Karpas-422 (cell line): ENCODE results near the gene ARMC10. TPM values are rescaled to one million over a fixed set of nuclear protein-coding genes. Genes with fewer than 3 reads are reported as not detected.

Experiments used
- DNase-seq: peaks from one replicate; pipeline ENCODE4 v3.0.0-alpha.2; 2015
- H2AFZ ChIP-seq: fragments of 200-600 bp; sonication (generic); 2 replicates; pipeline ENCODE4 v1.6.1; 2014; ENCODE audit warnings: antibody characterized with exemption, low read length, mixed read lengths
- H3K27ac ChIP-seq: fragments of 200-600 bp; sonication (generic); 2 replicates; pipeline ENCODE4 v1.5.1; 2014; ENCODE audit warnings: mild to moderate bottlenecking, low read length, moderate library complexity
- H3K27me3 ChIP-seq: fragments of 200-600 bp; sonication (generic); 2 replicates; pipeline ENCODE4 v1.6.1; 2014; ENCODE audit warnings: low read length, mixed read lengths
- H3K36me3 ChIP-seq: fragments of 200-600 bp; sonication (generic); 2 replicates; pipeline ENCODE4 v1.6.1; 2014; ENCODE audit warnings: low read length, mixed read lengths; ENCODE audit not compliant: insufficient read depth
- H3K4me1 ChIP-seq: fragments of 200-600 bp; sonication (generic); 2 replicates; pipeline ENCODE4 v1.6.1; 2014; ENCODE audit warnings: mild to moderate bottlenecking, low read length, mixed read lengths
- H3K4me2 ChIP-seq: fragments of 200-600 bp; sonication (generic); 2 replicates; pipeline ENCODE4 v1.6.1; 2014; ENCODE audit warnings: low read length, low read depth, mild to moderate bottlenecking; ENCODE audit not compliant: poor library complexity, severe bottlenecking
- H3K4me3 ChIP-seq: fragments of 200-600 bp; sonication (generic); 2 replicates; pipeline ENCODE4 v1.5.1; 2014; ENCODE audit warnings: mild to moderate bottlenecking, antibody characterized with exemption, low read length, mixed read lengths
- H3K79me2 ChIP-seq: fragments of 200-600 bp; sonication (generic); 2 replicates; pipeline ENCODE4 v1.6.1; 2014; ENCODE audit warnings: mild to moderate bottlenecking, low read length, mixed read lengths
- H3K9ac ChIP-seq: fragments of 200-600 bp; sonication (generic); 2 replicates; pipeline ENCODE4 v1.6.0; 2014; ENCODE audit warnings: low read length
- H3K9me2 ChIP-seq: fragments of 200-600 bp; sonication (generic), shearing (Covaris generic); replicated peaks from 2 replicates; pipeline ENCODE4 v1.6.0; 2014; ENCODE audit warnings: mild to moderate bottlenecking, low read length, moderate library complexity; ENCODE audit not compliant: insufficient read depth
- H3K9me3 ChIP-seq: fragments of 300-700, 200-600 bp; sonication (generic); 2 replicates; pipeline ENCODE4 v1.6.1; 2014; ENCODE audit warnings: low read length, mixed read lengths
- H4K20me1 ChIP-seq: fragments of 200-600 bp; sonication (generic); 2 replicates; pipeline ENCODE4 v1.6.1; 2014; ENCODE audit warnings: mild to moderate bottlenecking, antibody characterized with exemption, low read length, low read depth; ENCODE audit not compliant: insufficient read depth
- total RNA-seq: library from RNA; depleted of rRNA; stranded (reverse); fragments of >200 nt; shearing (Covaris generic); gene quantifications from 2 replicates; pipeline ENCODE4 v1.2.3, GENCODE V29; 2014; ENCODE audit warnings: low replicate concordance

Gene ARMC10
- total RNA-seq, 1 experiment from 2014 or later: 65.6 TPM

GRCh38 chr7:103130901-103131624 lies 56.1 kb downstream of the ARMC10 start:
- H3K4me1 ChIP-seq: no peaks in the 10 kb centered on the region
- H3K9me3 ChIP-seq: no peaks in the 10 kb centered on the region
- H3K79me2 ChIP-seq: peaks cover 88% of the 10 kb centered on the region
- no peak overlapping the region for H3K4me3 ChIP-seq
- H3K36me3 ChIP-seq: peaks cover 14% of the 10 kb centered on the region; the same call in 1 of the 2 replicates
- no peaks in the 10 kb centered on the region for H4K20me1 ChIP-seq
- no peak for DNase-seq
- H2AFZ ChIP-seq: no peak overlapping the region
- no peak overlapping the region for H3K9ac ChIP-seq
- no peak overlapping the region for H3K27ac ChIP-seq
- no peak overlapping the region for H3K4me2 ChIP-seq
- no peaks in the 10 kb centered on the region for H3K27me3 ChIP-seq
- no peaks in the 10 kb centered on the region for H3K9me2 ChIP-seq

DNA sequence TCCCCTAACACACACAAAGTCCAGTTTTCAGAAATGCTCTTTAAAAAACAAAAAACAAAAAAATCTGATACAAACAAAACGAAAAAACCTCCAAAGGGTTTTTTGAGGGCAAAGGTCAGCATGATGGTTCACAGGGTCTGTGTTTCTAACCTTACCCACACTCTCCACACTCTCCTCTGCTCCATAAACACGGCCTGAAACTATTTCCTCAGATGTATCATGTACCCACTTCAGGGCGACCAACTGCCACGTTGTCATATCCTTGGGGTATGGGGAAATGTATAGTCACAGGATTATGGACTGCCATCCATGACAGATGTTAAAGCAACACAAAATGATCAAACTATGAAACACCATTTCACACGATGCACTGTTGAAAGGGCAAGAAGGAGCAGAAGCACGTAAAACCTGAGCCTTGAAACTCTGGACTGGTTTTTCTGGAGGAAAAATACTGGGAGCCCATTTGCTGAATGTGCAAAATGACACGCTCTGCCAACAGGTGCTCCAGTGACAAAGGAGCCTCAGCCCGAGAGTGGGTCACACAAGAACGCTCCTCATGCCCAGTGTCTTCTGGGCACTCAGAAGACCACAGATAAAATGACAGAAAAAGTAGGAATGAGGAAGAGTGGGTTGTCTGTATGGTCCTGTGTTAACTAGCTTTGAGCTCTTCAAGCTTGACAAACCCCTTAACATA lies 58.2 kb downstream of the ARMC10 start:
- DNase-seq: no peak
- no peaks in the 10 kb centered on the region for H3K4me1 ChIP-seq
- H3K9me3 ChIP-seq: no peaks in the 10 kb centered on the region
- no peak overlapping the region for H3K4me3 ChIP-seq
- H3K4me2 ChIP-seq: no peak overlapping the region
- no peaks in the 10 kb centered on the region for H3K9me2 ChIP-seq
- H3K27me3 ChIP-seq: no peaks in the 10 kb centered on the region
- H3K36me3 ChIP-seq: peaks cover 5% of the 10 kb centered on the region; the same call in 1 of the 2 replicates
- H3K27ac ChIP-seq: no peak overlapping the region
- no peak overlapping the region for H3K9ac ChIP-seq
- no peak overlapping the region for H2AFZ ChIP-seq
- H3K79me2 ChIP-seq: peaks cover 92% of the 10 kb centered on the region
- H4K20me1 ChIP-seq: no peaks in the 10 kb centered on the region

- no peak overlapping the region for H3K4me3 ChIP-seq
- no peak overlapping the region for H3K4me2 ChIP-seq
- no peak overlapping the region for H3K9ac ChIP-seq
- no peaks in the 10 kb centered on the region for H3K4me1 ChIP-seq
- no peak overlapping the region for H2AFZ ChIP-seq
- DNase-seq: no peak
- H4K20me1 ChIP-seq: no peaks in the 10 kb centered on the region
- no peaks in the 10 kb centered on the region for H3K9me2 ChIP-seq
- H3K79me2 ChIP-seq: peaks cover 89% of the 10 kb centered on the region
- no peaks in the 10 kb centered on the region for H3K27me3 ChIP-seq
- no peak overlapping the region for H3K27ac ChIP-seq
- H3K36me3 ChIP-seq: no peaks in the 10 kb centered on the region
- no peaks in the 10 kb centered on the region for H3K9me3 ChIP-seq
These were observed 60.1 kb downstream of the ARMC10 start for GRCh38 chr7:103134836-103135554.

- Histone ChIP-seq H3K36me3 (no peaks in the 10 kb centered on the region), H3K4me3 (no peak overlapping the region), H3K79me2 (peaks cover 91% of the 10 kb centered on the region), H3K4me2 (no peak overlapping the region), H2AFZ (no peak overlapping the region), H3K4me1 (no peaks in the 10 kb centered on the region), H3K27me3 (no peaks in the 10 kb centered on the region), H3K27ac (no peak overlapping the region), H3K9me2 (no peaks in the 10 kb centered on the region), H3K9me3 (no peaks in the 10 kb centered on the region), H4K20me1 (no peaks in the 10 kb centered on the region), H3K9ac (no peak overlapping the region)
- no peak for DNase-seq
These were observed 65.1 kb downstream of the ARMC10 start for GRCh38 chr7:103140061-103140460.

DNA sequence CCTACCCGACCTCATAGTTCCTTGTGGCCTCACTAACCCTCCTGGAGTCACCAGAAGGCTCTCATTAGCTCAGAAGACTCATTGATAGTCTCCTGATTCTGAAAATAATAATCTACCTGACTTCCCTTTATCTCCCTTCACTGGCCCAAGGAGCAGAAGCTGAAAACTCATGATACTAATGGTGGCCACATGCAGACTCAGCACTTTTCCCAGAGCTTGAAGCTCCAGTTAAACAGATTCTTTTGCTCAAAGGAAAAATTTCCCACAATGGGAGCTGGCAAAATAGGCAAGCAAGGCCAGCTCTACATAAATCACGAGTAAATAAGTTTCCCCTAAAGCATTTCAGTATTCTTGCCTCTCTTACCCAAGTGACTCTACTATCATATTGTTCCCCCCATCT lies 65.7 kb downstream of the ARMC10 start:
- peaks cover 92% of the 10 kb centered on the region for H3K79me2 ChIP-seq
- H3K4me3 ChIP-seq: no peak overlapping the region
- H3K9me3 ChIP-seq: no peaks in the 10 kb centered on the region
- no peak for DNase-seq
- no peak overlapping the region for H3K4me2 ChIP-seq
- no peaks in the 10 kb centered on the region for H3K36me3 ChIP-seq
- no peaks in the 10 kb centered on the region for H4K20me1 ChIP-seq
- H3K27ac ChIP-seq: no peak overlapping the region
- no peak overlapping the region for H3K9ac ChIP-seq
- H3K9me2 ChIP-seq: no peaks in the 10 kb centered on the region
- H3K27me3 ChIP-seq: no peaks in the 10 kb centered on the region
- no peaks in the 10 kb centered on the region; the same call in 1 of the 2 replicates for H3K4me1 ChIP-seq
- no peak overlapping the region for H2AFZ ChIP-seq

DNA sequence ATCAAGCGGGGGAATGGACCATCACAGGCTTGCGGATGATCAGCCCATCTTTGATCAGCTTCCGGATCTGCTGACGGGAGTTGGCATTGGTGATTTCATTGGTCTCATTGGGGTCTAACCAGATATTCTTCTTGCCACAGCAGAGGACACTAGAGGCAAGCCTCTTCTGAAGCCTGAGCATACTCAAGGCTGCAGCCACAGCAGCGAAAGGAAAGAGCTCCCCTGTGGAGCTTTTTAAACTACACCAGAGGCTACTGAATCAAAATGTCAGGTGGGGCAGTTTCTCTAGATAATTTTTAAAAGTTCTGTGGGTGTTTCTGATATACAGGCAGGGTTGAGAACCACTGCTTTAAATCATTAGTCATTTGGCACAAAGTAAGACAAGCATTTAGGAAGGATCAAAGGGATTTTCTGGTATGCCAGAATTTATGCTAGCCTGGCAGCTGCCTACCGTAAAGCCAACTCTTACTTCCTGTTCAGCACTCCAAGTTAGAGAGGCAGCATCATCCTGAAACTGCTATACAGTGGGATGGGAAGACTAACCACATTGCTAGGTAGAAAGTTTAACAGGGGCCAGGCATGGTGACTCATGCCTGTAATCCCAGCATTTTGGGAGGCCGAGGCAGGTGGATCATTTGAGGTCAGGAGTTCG lies 66.9 kb downstream of the ARMC10 start:
- Histone ChIP-seq H3K79me2 (peaks cover 92% of the 10 kb centered on the region), H3K4me2 (no peak overlapping the region), H3K4me1 (peaks cover 12% of the 10 kb centered on the region), H3K9ac (no peak overlapping the region), H3K4me3 (no peak overlapping the region), H4K20me1 (no peaks in the 10 kb centered on the region), H2AFZ (no peak overlapping the region), H3K9me2 (no peaks in the 10 kb centered on the region), H3K27ac (no peak overlapping the region), H3K9me3 (no peaks in the 10 kb centered on the region), H3K36me3 (no peaks in the 10 kb centered on the region), H3K27me3 (no peaks in the 10 kb centered on the region)
- no peak for DNase-seq

- Histone ChIP-seq H3K27me3 (no peaks in the 10 kb centered on the region), H3K36me3 (no peaks in the 10 kb centered on the region), H3K79me2 (peaks cover 92% of the 10 kb centered on the region), H4K20me1 (no peaks in the 10 kb centered on the region), H3K4me1 (peaks cover 18% of the 10 kb centered on the region), H3K9me2 (no peaks in the 10 kb centered on the region), H3K9me3 (no peaks in the 10 kb centered on the region), H3K4me2 (no peak overlapping the region), H3K4me3 (no peak overlapping the region), H3K9ac (no peak overlapping the region), H3K27ac (no peak overlapping the region), H2AFZ (no peak overlapping the region)
- DNase-seq: peak; percentile 2
These were observed 67.6 kb downstream of the ARMC10 start for GRCh38 chr7:103142494-103142893.

DNA sequence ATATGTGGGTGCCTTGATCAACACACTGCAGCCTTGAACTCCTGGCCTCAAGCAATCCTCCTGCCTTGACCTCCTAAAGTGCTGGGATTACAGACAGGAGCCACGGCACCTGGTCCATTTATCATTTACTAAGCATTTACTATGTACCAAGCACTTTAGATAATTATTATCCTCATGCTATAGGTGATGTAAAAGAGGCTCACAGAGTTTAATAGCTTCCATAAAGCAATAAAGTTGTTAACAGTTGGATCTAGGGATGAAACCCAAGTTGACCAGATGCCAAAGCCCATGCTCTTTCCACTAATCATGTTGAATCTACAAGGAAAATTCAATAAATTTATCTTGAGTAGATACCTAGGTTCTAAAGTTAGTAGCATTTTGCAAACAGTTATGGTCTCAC lies 68.9 kb downstream of the ARMC10 start:
- H3K79me2 ChIP-seq: peaks cover 96% of the 10 kb centered on the region
- no peak overlapping the region for H3K27ac ChIP-seq
- H3K4me3 ChIP-seq: no peak overlapping the region
- peaks cover 23% of the 10 kb centered on the region for H3K4me1 ChIP-seq
- H3K9me3 ChIP-seq: no peaks in the 10 kb centered on the region
- H3K27me3 ChIP-seq: no peaks in the 10 kb centered on the region
- H3K36me3 ChIP-seq: no peaks in the 10 kb centered on the region
- no peak overlapping the region for H3K4me2 ChIP-seq
- no peaks in the 10 kb centered on the region for H3K9me2 ChIP-seq
- H2AFZ ChIP-seq: no peak overlapping the region
- DNase-seq: no peak
- no peaks in the 10 kb centered on the region for H4K20me1 ChIP-seq
- no peak overlapping the region for H3K9ac ChIP-seq
